HG03039 (cell line): ENCODE measurements around the gene CD180.

Experiments used
- ATAC-seq: cut with Tn5 transposase; IDR thresholded peaks from one replicate; pipeline ENCODE4 v1.9.1; 2021; ENCODE audit warnings: mild to moderate bottlenecking, moderate library complexity; ENCODE audit not compliant: unreplicated experiment

CD180 gene

GRCh38 chr5:67135381-67135984, 61.1 kb downstream of the CD180 start:
- ATAC-seq, result no peak

GRCh38 chr5:67133776-67134175, 62.8 kb downstream of the CD180 start:
- ATAC-seq, result no peak

GRCh38 chr5:67133217-67133616, 63.4 kb downstream of the CD180 start:
- no peak for ATAC-seq

GRCh38 chr5:67129768-67130167, 66.8 kb downstream of the CD180 start:
- ATAC-seq, result no peak
